SK-N-SH (cell line): ENCODE data around the gene ARHGEF10L. TPM values are rescaled to one million over a fixed set of nuclear protein-coding genes. Genes with fewer than 3 reads are reported as not detected.

Experiments used
- CTCF ChIA-PET: fragments of 300-600, 350-600 bp; formaldehyde crosslinking; extraction: SDS; loops from one replicate; lab custom pipeline; 2021; lab: Yijun Ruan, JAX
- POLR2A ChIA-PET: fragments of 350-600 bp; sonication (Branson Sonifier 250); formaldehyde crosslinking; extraction: SDS; loops from one replicate; lab custom pipeline; 2020; ENCODE audit warnings: antibody characterized with exemption, inconsistent platforms; lab: Yijun Ruan, JAX
- DNase-seq: peaks from one replicate; pipeline ENCODE4 v3.0.0; 2012
- H2AFZ ChIP-seq: fragments of 200-600 bp; sonication (generic); 2 replicates; pipeline ENCODE4 v1.8.1; 2016; ENCODE audit warnings: antibody characterized with exemption, mild to moderate bottlenecking, low read depth
- H3F3A ChIP-seq: fragments of 200-600 bp; sonication (generic); replicated peaks from 2 replicates; pipeline ENCODE3; 2016; ENCODE audit warnings: antibody characterized with exemption, mild to moderate bottlenecking; ENCODE audit not compliant: insufficient read depth
- H3K27ac ChIP-seq, 2 experiments: fragments of 200-500 bp in 1 of 2; fragments of 200-600 bp in 1 of 2; sonication (Bioruptor generic) in 1 of 2; sonication (generic), shearing (Covaris generic) in 1 of 2; 2 replicates each; pipeline versions ENCODE4 v1.5.1 to v1.6.1; 2014 to 2016; ENCODE audit warnings: low read depth in 2 of 2, inconsistent platforms in 1 of 2, low read length in 1 of 2, mild to moderate bottlenecking in 1 of 2, mixed read lengths in 1 of 2
- H3K27me3 ChIP-seq: fragments of 200-600 bp; sonication (generic), shearing (Covaris generic); 2 replicates; pipeline ENCODE4 v1.6.1; 2016; ENCODE audit warnings: mixed run types; ENCODE audit not compliant: insufficient read depth
- H3K36me3 ChIP-seq, 2 experiments: fragments of 200-500 bp in 1 of 2; fragments of 200-600 bp in 1 of 2; sonication (Bioruptor generic) in 1 of 2; sonication (generic) in 1 of 2; replicated peaks in 1 of 2; 2 replicates each; pipeline versions ENCODE3 to v1.5.1; 2014 to 2016; ENCODE audit warnings: low read length in 1 of 2, mild to moderate bottlenecking in 1 of 2; ENCODE audit not compliant: insufficient read depth in 2 of 2, control insufficient read depth in 1 of 2
- H3K4me1 ChIP-seq, 2 experiments: fragments of 200-500 bp in 1 of 2; fragments of 200-600 bp in 1 of 2; sonication (Bioruptor generic) in 1 of 2; sonication (generic), shearing (Covaris generic) in 1 of 2; 2 replicates each; pipeline versions ENCODE4 v1.5.1 to v1.6.1; 2014 to 2016; ENCODE audit warnings: low read depth in 1 of 2, low read length in 1 of 2, mixed run types in 1 of 2; ENCODE audit not compliant: insufficient read depth in 2 of 2, control insufficient read depth in 1 of 2
- H3K4me2 ChIP-seq: fragments of 200-600 bp; sonication (generic), shearing (Covaris generic); 2 replicates; pipeline ENCODE4 v1.6.1; 2017; ENCODE audit warnings: mixed run types
- H3K4me3 ChIP-seq, 2 experiments: fragments of 200-500 bp in 1 of 2; fragments of 200-600 bp in 1 of 2; sonication (Bioruptor generic) in 1 of 2; sonication (generic), shearing (Covaris generic) in 1 of 2; 2 replicates each; pipeline versions ENCODE4 v1.5.1 to v1.8.1; 2014 to 2016; ENCODE audit warnings: low read depth in 2 of 2, inconsistent platforms in 1 of 2, low read length in 1 of 2, mild to moderate bottlenecking in 1 of 2, mixed read lengths in 1 of 2, moderate library complexity in 1 of 2
- H3K79me2 ChIP-seq: fragments of 200-600 bp; sonication (generic); 2 replicates; pipeline ENCODE4 v1.8.1; 2017; ENCODE audit warnings: mild to moderate bottlenecking; ENCODE audit not compliant: insufficient read depth
- H3K9ac ChIP-seq: fragments of 200-600 bp; sonication (generic); 2 replicates; pipeline ENCODE4 v1.6.1; 2017; ENCODE audit warnings: mixed run types
- H3K9me2 ChIP-seq: fragments of 200-600 bp; sonication (generic); 2 replicates; pipeline ENCODE4 v1.6.1; 2017; ENCODE audit warnings: mixed run types
- H3K9me3 ChIP-seq: fragments of 200-600 bp; sonication (generic); 2 replicates; pipeline ENCODE4 v1.6.1; 2017; ENCODE audit warnings: mixed run types, mild to moderate bottlenecking, moderate library complexity
- H4K20me1 ChIP-seq: fragments of 200-600 bp; sonication (generic); 2 replicates; pipeline ENCODE4 v1.6.1; 2017; ENCODE audit warnings: mild to moderate bottlenecking, mixed run types; ENCODE audit not compliant: insufficient read depth
- ELF1 ChIP-seq: IDR thresholded peaks from 2 replicates; pipeline ENCODE4 v1.4.0; 2012
- EP300 ChIP-seq, 2 experiments: IDR thresholded peaks; 2 replicates each; pipeline versions ENCODE4 v1.4.0 to v1.6.1; 2012; ENCODE audit warnings: borderline replicate concordance in 1 of 2, low read depth in 1 of 2, low read length in 1 of 2
- FOSL2 ChIP-seq: IDR thresholded peaks from 2 replicates; pipeline ENCODE4 v1.4.0; 2012; ENCODE audit warnings: low read depth, mild to moderate bottlenecking, moderate library complexity, borderline replicate concordance
- GABPA ChIP-seq: IDR thresholded peaks from 2 replicates; pipeline ENCODE4 v1.4.0; 2012; ENCODE audit warnings: low read depth, mild to moderate bottlenecking
- MAX ChIP-seq: IDR thresholded peaks from 2 replicates; pipeline ENCODE4 v1.4.0; 2012; ENCODE audit warnings: low read depth
- MEF2A ChIP-seq: IDR thresholded peaks from 2 replicates; pipeline ENCODE4 v1.4.0; 2012; ENCODE audit warnings: low read depth, borderline replicate concordance
- MXI1 ChIP-seq: IDR thresholded peaks from 2 replicates; pipeline ENCODE4 v1.6.1; 2012; ENCODE audit warnings: mild to moderate bottlenecking, low read depth, low read length, improper control_type of control experiment
- RFX5 ChIP-seq: IDR thresholded peaks from 2 replicates; pipeline ENCODE4 v1.6.1; 2012; ENCODE audit warnings: mild to moderate bottlenecking, improper control_type of control experiment, low read length
- RXRA ChIP-seq: IDR thresholded peaks from 2 replicates; pipeline ENCODE4 v1.4.0; 2012; ENCODE audit warnings: low read depth, mild to moderate bottlenecking, borderline replicate concordance
- SMC3 ChIP-seq: IDR thresholded peaks from 2 replicates; pipeline ENCODE4 v1.6.1; 2012; ENCODE audit warnings: low read depth, low read length, improper control_type of control experiment
- TAF1 ChIP-seq: IDR thresholded peaks from 2 replicates; pipeline ENCODE4 v1.6.1; 2012; ENCODE audit warnings: low read depth, mild to moderate bottlenecking, low read length, moderate library complexity, borderline replicate concordance
- TCF12 ChIP-seq: IDR thresholded peaks from 2 replicates; pipeline ENCODE4 v1.4.0; 2012
- TEAD4 ChIP-seq: IDR thresholded peaks from 2 replicates; pipeline ENCODE4 v1.4.0; 2012; ENCODE audit warnings: mild to moderate bottlenecking, borderline replicate concordance; ENCODE audit not compliant: insufficient read depth
- USF1 ChIP-seq: IDR thresholded peaks from 2 replicates; pipeline ENCODE4 v1.4.0; 2012; ENCODE audit warnings: low read depth, borderline replicate concordance
- YY1 ChIP-seq: IDR thresholded peaks from 2 replicates; pipeline ENCODE4 v1.4.0; 2012; ENCODE audit warnings: low read depth, mild to moderate bottlenecking
- ZBTB33 ChIP-seq: IDR thresholded peaks from 2 replicates; pipeline ENCODE4 v1.4.0; 2012; ENCODE audit warnings: low read depth, borderline replicate concordance
- WGBS: methylation state at CpG from one replicate; pipeline ENCODE4 v1.1.6; 2017; ENCODE audit warnings: low lambda C conversion rate; 5-methylcytosine and 5-hydroxymethylcytosine counted together
- polyA plus RNA-seq, 3 experiments: library from polyadenylated mRNA; depleted of rRNA; stranded (reverse); fragments of >200 nt; gene quantifications; 2 replicates each; pipeline ENCODE4 v1.2.3, GENCODE V29; 2012
- TF ChIP-seq, protein P1 (sequence below): fragments of 150-350 bp; IDR thresholded peaks from 2 replicates; pipeline ENCODE4 v1.6.1; 2016; ENCODE audit warnings: mild to moderate bottlenecking, low read depth, low read length
- TF ChIP-seq, protein P2 (sequence below): IDR thresholded peaks from 2 replicates; pipeline ENCODE4 v1.6.1; 2012; ENCODE audit warnings: mild to moderate bottlenecking, low read depth, low read length, moderate library complexity

ARHGEF10L gene
- polyA plus RNA-seq, 1 of the 3 experiments (the other 2 are of a cell fraction) = 12.5 TPM

DNA sequence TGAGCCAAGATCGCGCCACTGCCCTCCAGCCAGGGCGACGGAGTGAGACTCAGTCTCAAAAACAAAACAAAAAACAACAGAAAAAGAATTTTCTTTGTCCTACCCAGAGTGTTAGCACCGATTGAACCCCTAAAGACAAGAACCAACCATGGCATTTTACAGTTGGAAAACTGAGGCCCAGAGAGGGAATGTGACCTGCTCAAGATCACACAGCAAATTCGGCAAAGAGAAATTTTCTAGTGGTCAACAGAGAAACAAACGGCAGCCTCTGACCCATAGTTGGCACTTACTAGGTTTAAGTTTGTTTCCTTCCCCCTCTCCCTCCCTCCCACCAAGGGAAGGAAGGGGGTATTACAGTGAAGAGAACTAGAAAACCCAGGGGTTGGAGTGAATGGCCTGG, 195.1 kb downstream of the ARHGEF10L start:
- Histone ChIP-seq H3K9me2 (no peaks in the 10 kb centered on the region), H2AFZ (no peak overlapping the region), H3K9me3 (no peaks in the 10 kb centered on the region), H3K4me3 (no peak overlapping the region), H3K4me1 (peaks cover 0 to 12% of the 10 kb centered on the region in 2 experiments; a peak in 1 of 4 replicates), H3K27me3 (no peaks in the 10 kb centered on the region), H3K36me3 (no peaks in the 10 kb centered on the region), H4K20me1 (no peaks in the 10 kb centered on the region), H3K9ac (no peak overlapping the region), H3K4me2 (no peak overlapping the region), H3F3A (no peaks in the 10 kb centered on the region), H3K79me2 (no peaks in the 10 kb centered on the region), H3K27ac (no peak overlapping the region)
- 72% methylated on average over 7 of the region's 7 CpGs for WGBS
- POLR2A ChIA-PET = no interaction called here
- no peak for DNase-seq
- no peak for TF ChIP-seq USF1
- no peak for TF ChIP-seq MXI1
- TF ChIP-seq ELF1 = no peak
- no peak for TF ChIP-seq GABPA
- no peak for TF ChIP-seq TCF12
- TF ChIP-seq FOSL2 = no peak
- no peak for TF ChIP-seq EP300 (IDR thresholded peaks at IDR 0.05; ENCODE audit: borderline replicate concordance in 1 of 2, low read depth in 1 of 2, low read length in 1 of 2)
- no peak for TF ChIP-seq ZBTB33
- no peak for TF ChIP-seq RFX5
- no peak for TF ChIP-seq TAF1
- no peak for TF ChIP-seq MEF2A
- no peak for TF ChIP-seq MAX
- TF ChIP-seq RXRA = no peak
- TF ChIP-seq YY1 = no peak
- TF ChIP-seq, protein P1, sequence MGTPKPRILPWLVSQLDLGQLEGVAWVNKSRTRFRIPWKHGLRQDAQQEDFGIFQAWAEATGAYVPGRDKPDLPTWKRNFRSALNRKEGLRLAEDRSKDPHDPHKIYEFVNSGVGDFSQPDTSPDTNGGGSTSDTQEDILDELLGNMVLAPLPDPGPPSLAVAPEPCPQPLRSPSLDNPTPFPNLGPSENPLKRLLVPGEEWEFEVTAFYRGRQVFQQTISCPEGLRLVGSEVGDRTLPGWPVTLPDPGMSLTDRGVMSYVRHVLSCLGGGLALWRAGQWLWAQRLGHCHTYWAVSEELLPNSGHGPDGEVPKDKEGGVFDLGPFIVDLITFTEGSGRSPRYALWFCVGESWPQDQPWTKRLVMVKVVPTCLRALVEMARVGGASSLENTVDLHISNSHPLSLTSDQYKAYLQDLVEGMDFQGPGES = no peak
- TF ChIP-seq SMC3 = no peak
- CTCF ChIA-PET = interaction anchor here (1.3 to 6.3 kb wide), 2 partner anchors 36 to 73 kb away, joined by 3 to 35 read pairs; no protein-coding TSS in a partner anchor

GRCh38 chr1:17735348-17735747, 195.8 kb downstream of the ARHGEF10L start:
- DNase-seq = no peak
- Histone ChIP-seq H3K9me3 (no peaks in the 10 kb centered on the region), H3K9ac (no peak overlapping the region), H3K79me2 (no peaks in the 10 kb centered on the region), H4K20me1 (no peaks in the 10 kb centered on the region), H3F3A (no peaks in the 10 kb centered on the region), H3K36me3 (no peaks in the 10 kb centered on the region), H3K9me2 (no peaks in the 10 kb centered on the region), H3K27ac (no peak overlapping the region), H3K4me3 (no peak overlapping the region), H3K4me1 (peaks cover 0 to 6% of the 10 kb centered on the region in 2 experiments; a peak in 1 of 4 replicates), H3K4me2 (no peak overlapping the region), H3K27me3 (no peaks in the 10 kb centered on the region), H2AFZ (no peak overlapping the region)
- WGBS = 70% methylated on average over 2 of the region's 2 CpGs
- ChIA-PET POLR2A (no interaction called here), CTCF (no interaction called here)
- TF ChIP-seq, protein P2, sequence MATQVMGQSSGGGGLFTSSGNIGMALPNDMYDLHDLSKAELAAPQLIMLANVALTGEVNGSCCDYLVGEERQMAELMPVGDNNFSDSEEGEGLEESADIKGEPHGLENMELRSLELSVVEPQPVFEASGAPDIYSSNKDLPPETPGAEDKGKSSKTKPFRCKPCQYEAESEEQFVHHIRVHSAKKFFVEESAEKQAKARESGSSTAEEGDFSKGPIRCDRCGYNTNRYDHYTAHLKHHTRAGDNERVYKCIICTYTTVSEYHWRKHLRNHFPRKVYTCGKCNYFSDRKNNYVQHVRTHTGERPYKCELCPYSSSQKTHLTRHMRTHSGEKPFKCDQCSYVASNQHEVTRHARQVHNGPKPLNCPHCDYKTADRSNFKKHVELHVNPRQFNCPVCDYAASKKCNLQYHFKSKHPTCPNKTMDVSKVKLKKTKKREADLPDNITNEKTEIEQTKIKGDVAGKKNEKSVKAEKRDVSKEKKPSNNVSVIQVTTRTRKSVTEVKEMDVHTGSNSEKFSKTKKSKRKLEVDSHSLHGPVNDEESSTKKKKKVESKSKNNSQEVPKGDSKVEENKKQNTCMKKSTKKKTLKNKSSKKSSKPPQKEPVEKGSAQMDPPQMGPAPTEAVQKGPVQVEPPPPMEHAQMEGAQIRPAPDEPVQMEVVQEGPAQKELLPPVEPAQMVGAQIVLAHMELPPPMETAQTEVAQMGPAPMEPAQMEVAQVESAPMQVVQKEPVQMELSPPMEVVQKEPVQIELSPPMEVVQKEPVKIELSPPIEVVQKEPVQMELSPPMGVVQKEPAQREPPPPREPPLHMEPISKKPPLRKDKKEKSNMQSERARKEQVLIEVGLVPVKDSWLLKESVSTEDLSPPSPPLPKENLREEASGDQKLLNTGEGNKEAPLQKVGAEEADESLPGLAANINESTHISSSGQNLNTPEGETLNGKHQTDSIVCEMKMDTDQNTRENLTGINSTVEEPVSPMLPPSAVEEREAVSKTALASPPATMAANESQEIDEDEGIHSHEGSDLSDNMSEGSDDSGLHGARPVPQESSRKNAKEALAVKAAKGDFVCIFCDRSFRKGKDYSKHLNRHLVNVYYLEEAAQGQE = no peak
- TF ChIP-seq TEAD4 (no peak), YY1 (no peak), RFX5 (no peak), SMC3 (no peak)
- TF ChIP-seq, all 33 proteins: peak for 0
